HEK293 (cell line): ENCODE measurements around the gene XRN2.

Source experiments
- MYNN ChIP-seq: fragments of 450-650 bp; formaldehyde crosslinking; IDR thresholded peaks from 2 replicates; pipeline ENCODE4 v1.5.1; 2016; ENCODE audit warnings: missing biosample characterization, missing genetic modification characterization, borderline replicate concordance
- TCF7L2 ChIP-seq: IDR thresholded peaks from 2 replicates; pipeline ENCODE4 v1.6.1; 2011; ENCODE audit warnings: low read depth, mild to moderate bottlenecking, inconsistent platforms, low read length, moderate library complexity, borderline replicate concordance
- YY1 ChIP-seq: fragments of 450-650 bp; formaldehyde crosslinking; IDR thresholded peaks from 2 replicates; pipeline ENCODE4 v1.5.1; 2018; ENCODE audit warnings: missing biosample characterization, missing genetic modification characterization
- ZNF157 ChIP-seq: fragments of 450-650 bp; formaldehyde crosslinking; IDR thresholded peaks from 2 replicates; pipeline ENCODE4 v1.5.1; 2016; ENCODE audit warnings: missing biosample characterization, missing genetic modification characterization
- ZNF707 ChIP-seq: fragments of 450-650 bp; formaldehyde crosslinking; IDR thresholded peaks from 2 replicates; pipeline ENCODE4 v1.5.1; 2016; ENCODE audit warnings: missing biosample characterization, missing genetic modification characterization
- TF ChIP-seq, protein P1 (sequence below): sonication (generic); formaldehyde crosslinking; IDR thresholded peaks from 2 replicates; pipeline ENCODE4 v1.8.1; 2022; ENCODE audit warnings: mild to moderate bottlenecking, moderate library complexity, missing genetic modification reagents
- TF ChIP-seq, protein P2 (sequence below): fragments of 450-650 bp; formaldehyde crosslinking; IDR thresholded peaks from 2 replicates; pipeline ENCODE4 v1.5.1; 2016; ENCODE audit warnings: missing biosample characterization, missing genetic modification characterization, low read depth
- TF ChIP-seq, protein P3 (sequence below): fragments of 450-650 bp; formaldehyde crosslinking; optimal IDR thresholded peaks from 2 replicates; pipeline ENCODE3; 2016; ENCODE audit warnings: missing biosample characterization, mild to moderate bottlenecking, missing genetic modification characterization
- TF ChIP-seq, protein P4 (sequence below): fragments of 450-650 bp; formaldehyde crosslinking; IDR thresholded peaks from 2 replicates; pipeline ENCODE4 v1.5.1; 2016; ENCODE audit warnings: missing biosample characterization, missing genetic modification characterization
- TF ChIP-seq, protein P5 (sequence below): fragments of 450-650 bp; formaldehyde crosslinking; IDR thresholded peaks from 2 replicates; pipeline ENCODE4 v1.5.1; 2016; ENCODE audit warnings: missing biosample characterization, missing genetic modification characterization

DNA sequence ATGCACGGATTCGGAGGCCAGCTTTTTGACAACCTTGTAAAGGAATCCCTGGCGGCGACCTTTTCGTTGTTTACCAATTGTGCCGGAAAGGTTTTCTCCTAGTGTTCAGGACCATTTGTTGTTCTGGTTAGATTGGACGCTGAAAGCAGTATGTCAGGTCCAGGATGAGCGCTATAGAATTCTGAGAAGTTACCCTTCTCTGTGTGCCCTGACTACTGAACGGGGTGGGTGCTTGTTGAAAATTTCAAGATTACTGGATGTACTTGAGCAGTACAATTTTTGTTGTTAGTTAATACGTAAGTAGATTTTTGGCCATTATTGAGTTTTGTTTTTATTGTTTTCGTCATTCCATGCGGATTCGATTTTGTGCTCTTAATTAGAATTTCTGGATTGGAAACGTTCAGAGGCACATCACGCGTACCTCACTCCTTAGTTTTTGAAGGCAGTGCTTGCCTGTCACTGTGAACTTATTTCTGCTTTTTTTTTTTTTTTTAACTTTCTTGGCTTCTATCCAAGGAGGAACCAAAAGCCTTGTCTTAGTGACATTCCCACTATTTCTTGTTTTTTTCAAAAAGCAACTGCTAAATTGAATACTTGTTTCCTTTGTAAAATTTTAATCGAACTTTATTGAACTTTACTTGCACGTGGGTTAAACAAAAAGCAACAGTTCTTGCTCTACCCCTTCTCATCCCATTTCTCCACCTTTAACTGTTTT, 898 bp downstream of the XRN2 start:
- TF ChIP-seq, protein P1, sequence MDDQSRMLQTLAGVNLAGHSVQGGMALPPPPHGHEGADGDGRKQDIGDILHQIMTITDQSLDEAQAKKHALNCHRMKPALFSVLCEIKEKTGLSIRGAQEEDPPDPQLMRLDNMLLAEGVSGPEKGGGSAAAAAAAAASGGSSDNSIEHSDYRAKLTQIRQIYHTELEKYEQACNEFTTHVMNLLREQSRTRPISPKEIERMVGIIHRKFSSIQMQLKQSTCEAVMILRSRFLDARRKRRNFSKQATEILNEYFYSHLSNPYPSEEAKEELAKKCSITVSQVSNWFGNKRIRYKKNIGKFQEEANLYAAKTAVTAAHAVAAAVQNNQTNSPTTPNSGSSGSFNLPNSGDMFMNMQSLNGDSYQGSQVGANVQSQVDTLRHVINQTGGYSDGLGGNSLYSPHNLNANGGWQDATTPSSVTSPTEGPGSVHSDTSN, result no peak
- TF ChIP-seq, protein P2, sequence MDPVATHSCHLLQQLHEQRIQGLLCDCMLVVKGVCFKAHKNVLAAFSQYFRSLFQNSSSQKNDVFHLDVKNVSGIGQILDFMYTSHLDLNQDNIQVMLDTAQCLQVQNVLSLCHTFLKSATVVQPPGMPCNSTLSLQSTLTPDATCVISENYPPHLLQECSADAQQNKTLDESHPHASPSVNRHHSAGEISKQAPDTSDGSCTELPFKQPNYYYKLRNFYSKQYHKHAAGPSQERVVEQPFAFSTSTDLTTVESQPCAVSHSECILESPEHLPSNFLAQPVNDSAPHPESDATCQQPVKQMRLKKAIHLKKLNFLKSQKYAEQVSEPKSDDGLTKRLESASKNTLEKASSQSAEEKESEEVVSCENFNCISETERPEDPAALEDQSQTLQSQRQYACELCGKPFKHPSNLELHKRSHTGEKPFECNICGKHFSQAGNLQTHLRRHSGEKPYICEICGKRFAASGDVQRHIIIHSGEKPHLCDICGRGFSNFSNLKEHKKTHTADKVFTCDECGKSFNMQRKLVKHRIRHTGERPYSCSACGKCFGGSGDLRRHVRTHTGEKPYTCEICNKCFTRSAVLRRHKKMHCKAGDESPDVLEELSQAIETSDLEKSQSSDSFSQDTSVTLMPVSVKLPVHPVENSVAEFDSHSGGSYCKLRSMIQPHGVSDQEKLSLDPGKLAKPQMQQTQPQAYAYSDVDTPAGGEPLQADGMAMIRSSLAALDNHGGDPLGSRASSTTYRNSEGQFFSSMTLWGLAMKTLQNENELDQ (tag by site-specific recombination), result no peak
- TF ChIP-seq, protein P3, sequence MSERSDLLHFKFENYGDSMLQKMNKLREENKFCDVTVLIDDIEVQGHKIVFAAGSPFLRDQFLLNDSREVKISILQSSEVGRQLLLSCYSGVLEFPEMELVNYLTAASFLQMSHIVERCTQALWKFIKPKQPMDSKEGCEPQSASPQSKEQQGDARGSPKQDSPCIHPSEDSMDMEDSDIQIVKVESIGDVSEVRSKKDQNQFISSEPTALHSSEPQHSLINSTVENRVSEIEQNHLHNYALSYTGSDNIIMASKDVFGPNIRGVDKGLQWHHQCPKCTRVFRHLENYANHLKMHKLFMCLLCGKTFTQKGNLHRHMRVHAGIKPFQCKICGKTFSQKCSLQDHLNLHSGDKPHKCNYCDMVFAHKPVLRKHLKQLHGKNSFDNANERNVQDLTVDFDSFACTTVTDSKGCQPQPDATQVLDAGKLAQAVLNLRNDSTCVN, result no peak
- TF ChIP-seq, protein P4, sequence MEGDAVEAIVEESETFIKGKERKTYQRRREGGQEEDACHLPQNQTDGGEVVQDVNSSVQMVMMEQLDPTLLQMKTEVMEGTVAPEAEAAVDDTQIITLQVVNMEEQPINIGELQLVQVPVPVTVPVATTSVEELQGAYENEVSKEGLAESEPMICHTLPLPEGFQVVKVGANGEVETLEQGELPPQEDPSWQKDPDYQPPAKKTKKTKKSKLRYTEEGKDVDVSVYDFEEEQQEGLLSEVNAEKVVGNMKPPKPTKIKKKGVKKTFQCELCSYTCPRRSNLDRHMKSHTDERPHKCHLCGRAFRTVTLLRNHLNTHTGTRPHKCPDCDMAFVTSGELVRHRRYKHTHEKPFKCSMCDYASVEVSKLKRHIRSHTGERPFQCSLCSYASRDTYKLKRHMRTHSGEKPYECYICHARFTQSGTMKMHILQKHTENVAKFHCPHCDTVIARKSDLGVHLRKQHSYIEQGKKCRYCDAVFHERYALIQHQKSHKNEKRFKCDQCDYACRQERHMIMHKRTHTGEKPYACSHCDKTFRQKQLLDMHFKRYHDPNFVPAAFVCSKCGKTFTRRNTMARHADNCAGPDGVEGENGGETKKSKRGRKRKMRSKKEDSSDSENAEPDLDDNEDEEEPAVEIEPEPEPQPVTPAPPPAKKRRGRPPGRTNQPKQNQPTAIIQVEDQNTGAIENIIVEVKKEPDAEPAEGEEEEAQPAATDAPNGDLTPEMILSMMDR (tag by site-specific recombination), result no peak
- TF ChIP-seq ZNF157 (no peak), ZNF707 (tag by site-specific recombination) (no peak), TCF7L2 (no peak), YY1 (tag by site-specific recombination) (no peak), MYNN (tag by site-specific recombination) (no peak)
- TF ChIP-seq, protein P5, sequence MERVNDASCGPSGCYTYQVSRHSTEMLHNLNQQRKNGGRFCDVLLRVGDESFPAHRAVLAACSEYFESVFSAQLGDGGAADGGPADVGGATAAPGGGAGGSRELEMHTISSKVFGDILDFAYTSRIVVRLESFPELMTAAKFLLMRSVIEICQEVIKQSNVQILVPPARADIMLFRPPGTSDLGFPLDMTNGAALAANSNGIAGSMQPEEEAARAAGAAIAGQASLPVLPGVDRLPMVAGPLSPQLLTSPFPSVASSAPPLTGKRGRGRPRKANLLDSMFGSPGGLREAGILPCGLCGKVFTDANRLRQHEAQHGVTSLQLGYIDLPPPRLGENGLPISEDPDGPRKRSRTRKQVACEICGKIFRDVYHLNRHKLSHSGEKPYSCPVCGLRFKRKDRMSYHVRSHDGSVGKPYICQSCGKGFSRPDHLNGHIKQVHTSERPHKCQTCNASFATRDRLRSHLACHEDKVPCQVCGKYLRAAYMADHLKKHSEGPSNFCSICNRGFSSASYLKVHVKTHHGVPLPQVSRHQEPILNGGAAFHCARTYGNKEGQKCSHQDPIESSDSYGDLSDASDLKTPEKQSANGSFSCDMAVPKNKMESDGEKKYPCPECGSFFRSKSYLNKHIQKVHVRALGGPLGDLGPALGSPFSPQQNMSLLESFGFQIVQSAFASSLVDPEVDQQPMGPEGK (tag by site-specific recombination), result no peak
